Measurements from ENCODE around the gene TBC1D8B. TPM values are rescaled to one million over a fixed set of nuclear protein-coding genes. Genes with fewer than 3 reads are reported as not detected.

The TBC1D8B gene
- total RNA-seq, 1 experiment from 2014 or later, result 9.2 TPM

- H3K4me1 ChIP-seq (ENCODE audit: control insufficient read depth in 1 of 2, insufficient read depth in 2 of 2, low read length in 2 of 2), result no peaks in the 10 kb centered on the region
- no peak overlapping the region for H3K27ac ChIP-seq (ENCODE audit: low read depth, low read length)
- H3K9me2 ChIP-seq (ENCODE audit: insufficient read depth), result no peaks in the 10 kb centered on the region
- ChIA-PET CTCF (interaction anchor here (1.1 to 1.3 kb wide), 2 partner anchors 7 to 11 kb away, joined by 3 to 4 read pairs; no protein-coding TSS in a partner anchor), POLR2A (no interaction called here), RAD21 (ENCODE audit: low non-redundant PET in 1 of 2, low total read pairs in 2 of 2, uncharacterized antibody in 2 of 2, unreplicated experiment in 2 of 2) (no interaction called here)
- H2AFZ ChIP-seq (ENCODE audit: low read depth, low read length, poor library complexity, severe bottlenecking), result no peak overlapping the region
- no peaks in the 10 kb centered on the region for H3K79me2 ChIP-seq (ENCODE audit: insufficient read depth, low read length)
- TF ChIP-seq TCF7L2 (IDR thresholded peaks at IDR 0.05; ENCODE audit: borderline replicate concordance, extremely low read depth, insufficient read depth, insufficient read length), result peak; percentile 37
- TF ChIP-seq, protein P1, sequence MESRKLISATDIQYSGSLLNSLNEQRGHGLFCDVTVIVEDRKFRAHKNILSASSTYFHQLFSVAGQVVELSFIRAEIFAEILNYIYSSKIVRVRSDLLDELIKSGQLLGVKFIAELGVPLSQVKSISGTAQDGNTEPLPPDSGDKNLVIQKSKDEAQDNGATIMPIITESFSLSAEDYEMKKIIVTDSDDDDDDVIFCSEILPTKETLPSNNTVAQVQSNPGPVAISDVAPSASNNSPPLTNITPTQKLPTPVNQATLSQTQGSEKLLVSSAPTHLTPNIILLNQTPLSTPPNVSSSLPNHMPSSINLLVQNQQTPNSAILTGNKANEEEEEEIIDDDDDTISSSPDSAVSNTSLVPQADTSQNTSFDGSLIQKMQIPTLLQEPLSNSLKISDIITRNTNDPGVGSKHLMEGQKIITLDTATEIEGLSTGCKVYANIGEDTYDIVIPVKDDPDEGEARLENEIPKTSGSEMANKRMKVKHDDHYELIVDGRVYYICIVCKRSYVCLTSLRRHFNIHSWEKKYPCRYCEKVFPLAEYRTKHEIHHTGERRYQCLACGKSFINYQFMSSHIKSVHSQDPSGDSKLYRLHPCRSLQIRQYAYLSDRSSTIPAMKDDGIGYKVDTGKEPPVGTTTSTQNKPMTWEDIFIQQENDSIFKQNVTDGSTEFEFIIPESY (IDR thresholded peaks at IDR 0.05; ENCODE audit: extremely low read depth, insufficient replicate concordance, low read length), result no peak
- H3K4me2 ChIP-seq (ENCODE audit: low read length), result no peak overlapping the region
- no peaks in the 10 kb centered on the region for H3K9me3 ChIP-seq (ENCODE audit: control insufficient read depth in 1 of 2, insufficient read depth in 1 of 2, low read depth in 1 of 2, low read length in 2 of 2)
- BruUV-seq (replicated peaks), result no TSS peak
- ATAC-seq, result no peak
- H3K9ac ChIP-seq (ENCODE audit: low read length), result no peak overlapping the region
- no peak overlapping the region for H3K4me3 ChIP-seq (replicated peaks in 1 of 2; ENCODE audit: low read depth in 1 of 2, low read length in 2 of 2)
- no peaks in the 10 kb centered on the region for H3K36me3 ChIP-seq (ENCODE audit: control insufficient read depth in 1 of 2, insufficient read depth in 2 of 2, low read length in 2 of 2)
- H4K20me1 ChIP-seq (ENCODE audit: insufficient read depth), result no peaks in the 10 kb centered on the region
- intact Hi-C loops (cut with micrococcal nuclease), result no loop called here
- H3K27me3 ChIP-seq (ENCODE audit: insufficient read depth, low read length), result no peaks in the 10 kb centered on the region
- no peak for DNase-seq (ENCODE audit: low read depth, low spot score)
Measured at GRCh38 chrX:106905064-106905708, 102.7 kb downstream of the TBC1D8B start.

GRCh38 chrX:106906361-106906760 is 103.9 kb downstream of the TBC1D8B start:
- Histone ChIP-seq H3K9me2 (ENCODE audit: insufficient read depth) (no peaks in the 10 kb centered on the region), H3K27ac (ENCODE audit: low read depth, low read length) (no peak overlapping the region), H3K27me3 (ENCODE audit: insufficient read depth, low read length) (no peaks in the 10 kb centered on the region), H3K4me3 (replicated peaks in 1 of 2; ENCODE audit: low read depth in 1 of 2, low read length in 2 of 2) (no peak overlapping the region), H2AFZ (ENCODE audit: low read depth, low read length, poor library complexity, severe bottlenecking) (no peak overlapping the region), H3K79me2 (ENCODE audit: insufficient read depth, low read length) (no peaks in the 10 kb centered on the region), H3K4me2 (ENCODE audit: low read length) (no peak overlapping the region), H4K20me1 (ENCODE audit: insufficient read depth) (no peaks in the 10 kb centered on the region), H3K9me3 (ENCODE audit: control insufficient read depth in 1 of 2, insufficient read depth in 1 of 2, low read depth in 1 of 2, low read length in 2 of 2) (no peaks in the 10 kb centered on the region), H3K36me3 (ENCODE audit: control insufficient read depth in 1 of 2, insufficient read depth in 2 of 2, low read length in 2 of 2) (no peaks in the 10 kb centered on the region), H3K4me1 (ENCODE audit: control insufficient read depth in 1 of 2, insufficient read depth in 2 of 2, low read length in 2 of 2) (no peaks in the 10 kb centered on the region), H3K9ac (ENCODE audit: low read length) (no peak overlapping the region)
- POLR2A ChIA-PET, result no interaction called here
- intact Hi-C loops (cut with micrococcal nuclease), result no loop called here
- no peak for ATAC-seq
- no TSS peak for BruUV-seq (replicated peaks)
- RAD21 ChIA-PET (ENCODE audit: low non-redundant PET in 1 of 2, low total read pairs in 2 of 2, uncharacterized antibody in 2 of 2, unreplicated experiment in 2 of 2), result no interaction called here
- DNase-seq (ENCODE audit: low read depth, low spot score), result no peak
- CTCF ChIA-PET, result interaction anchor here (1.1 kb wide), 1 partner anchor 9 kb away, joined by 4 read pairs; no protein-coding TSS in a partner anchor
- no peak for TF ChIP-seq SRF (IDR thresholded peaks at IDR 0.05; ENCODE audit: low read depth)
- TF ChIP-seq ELF1 (IDR thresholded peaks at IDR 0.05; ENCODE audit: borderline replicate concordance, low read depth), result no peak
- no peak for TF ChIP-seq POLR2AphosphoS5 (IDR thresholded peaks at IDR 0.05; ENCODE audit: low read depth, low read length)
- TF ChIP-seq SP1 (IDR thresholded peaks at IDR 0.05; ENCODE audit: low read depth), result no peak
- no peak for TF ChIP-seq YY1 (IDR thresholded peaks at IDR 0.05; ENCODE audit: extremely low read depth, insufficient replicate concordance, low read depth, low read length)
- TF ChIP-seq CTCF (IDR thresholded peaks at IDR 0.05 in 2 of 3, conservative IDR thresholded peaks at IDR 0.05 in 1 of 3; ENCODE audit: borderline replicate concordance in 1 of 3, insufficient read depth in 1 of 3, low read depth in 2 of 3, low read length in 2 of 3), result no peak
- TF ChIP-seq, protein P2, sequence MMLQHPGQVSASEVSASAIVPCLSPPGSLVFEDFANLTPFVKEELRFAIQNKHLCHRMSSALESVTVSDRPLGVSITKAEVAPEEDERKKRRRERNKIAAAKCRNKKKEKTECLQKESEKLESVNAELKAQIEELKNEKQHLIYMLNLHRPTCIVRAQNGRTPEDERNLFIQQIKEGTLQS (IDR thresholded peaks at IDR 0.05), result no peak
- no peak for TF ChIP-seq SIN3A (IDR thresholded peaks at IDR 0.05; ENCODE audit: low read depth)
- no peak for TF ChIP-seq TCF7L2 (IDR thresholded peaks at IDR 0.05; ENCODE audit: borderline replicate concordance, extremely low read depth, insufficient read depth, insufficient read length)
- no peak for TF ChIP-seq EGR1 (IDR thresholded peaks at IDR 0.05; ENCODE audit: low read depth)
- TF ChIP-seq FOSL1 (IDR thresholded peaks at IDR 0.05; ENCODE audit: low read depth), result no peak
- TF ChIP-seq POLR2A (IDR thresholded peaks at IDR 0.05; ENCODE audit: borderline replicate concordance, extremely low read depth, insufficient read depth, insufficient read length), result no peak

Measured in HCT116 (cell line).